ENCODE data around the gene BNIP3.

DNA sequence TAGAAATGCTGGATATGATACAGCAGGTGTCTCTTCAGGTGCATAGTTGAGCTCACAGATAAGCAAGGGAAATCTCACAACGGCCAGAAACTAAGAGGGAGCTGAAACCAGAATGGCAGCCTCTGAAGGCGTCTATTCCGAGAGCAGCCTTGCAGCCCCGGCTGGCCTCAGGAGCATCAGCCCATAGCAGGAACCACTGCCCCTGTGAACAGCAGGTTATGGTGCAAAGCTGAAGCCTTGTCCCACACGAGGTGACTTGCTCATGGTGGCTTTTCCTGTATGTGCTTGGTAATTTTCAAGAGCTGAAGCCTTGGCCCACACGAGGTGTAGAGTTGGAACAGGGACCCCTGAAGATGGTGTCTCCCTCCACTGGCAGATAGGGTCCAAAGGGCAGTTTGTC lies 33.2 kb downstream of the BNIP3 start:
- TF ChIP-seq CTCF (IDR thresholded peaks at IDR 0.05; ENCODE audit: insufficient read depth, low read length) (no peak), POLR2AphosphoS5 (IDR thresholded peaks at IDR 0.05; ENCODE audit: low read depth) (no peak)
